H1 (cell line): ENCODE data around the gene EHD2. TPM values are rescaled to one million over a fixed set of nuclear protein-coding genes. Genes with fewer than 3 reads are reported as not detected.

Experiments
- SP4 ChIP-seq: IDR thresholded peaks from 2 replicates; pipeline ENCODE4 v1.6.1; 2012; ENCODE audit warnings: low read length, inconsistent platforms
- ZNF274 ChIP-seq: IDR thresholded peaks from 2 replicates; pipeline ENCODE4 v1.7.0; 2012; ENCODE audit warnings: low read length, borderline replicate concordance; ENCODE audit errors: extremely low read depth
- polyA plus RNA-seq, 7 experiments: library from polyadenylated mRNA; depleted of rRNA in 3 of 7; stranded (reverse) in 5 of 7; unstranded in 2 of 7; fragments of >200 nt in 5 of 7; fragments of 200-250 nt in 2 of 7; gene quantifications; 1 replicate in 5 of 7; 2 replicates in 1 of 7; 4 replicates in 1 of 7; pipeline versions ENCODE4 v1.2.1 to v1.2.3, GENCODE V29; 2011 to 2013; ENCODE audit warnings: missing spikeins in 2 of 7, mixed read lengths in 2 of 7
- total RNA-seq: library from RNA; stranded (reverse); fragmentation: NEBNext Ultra II Directional; extraction: Animal tissue kit (Norgen Biotek cat#: 25700); gene quantifications from 2 replicates; pipeline ENCODE4 v1.2.1, GENCODE V29; 2021

Gene EHD2
- total and polyA plus RNA-seq, 2 of the 8 experiments (the other 6 are each of a cell fraction or from before 2014, with no cell fraction given), result 4.5 to 14.3 TPM

DNA sequence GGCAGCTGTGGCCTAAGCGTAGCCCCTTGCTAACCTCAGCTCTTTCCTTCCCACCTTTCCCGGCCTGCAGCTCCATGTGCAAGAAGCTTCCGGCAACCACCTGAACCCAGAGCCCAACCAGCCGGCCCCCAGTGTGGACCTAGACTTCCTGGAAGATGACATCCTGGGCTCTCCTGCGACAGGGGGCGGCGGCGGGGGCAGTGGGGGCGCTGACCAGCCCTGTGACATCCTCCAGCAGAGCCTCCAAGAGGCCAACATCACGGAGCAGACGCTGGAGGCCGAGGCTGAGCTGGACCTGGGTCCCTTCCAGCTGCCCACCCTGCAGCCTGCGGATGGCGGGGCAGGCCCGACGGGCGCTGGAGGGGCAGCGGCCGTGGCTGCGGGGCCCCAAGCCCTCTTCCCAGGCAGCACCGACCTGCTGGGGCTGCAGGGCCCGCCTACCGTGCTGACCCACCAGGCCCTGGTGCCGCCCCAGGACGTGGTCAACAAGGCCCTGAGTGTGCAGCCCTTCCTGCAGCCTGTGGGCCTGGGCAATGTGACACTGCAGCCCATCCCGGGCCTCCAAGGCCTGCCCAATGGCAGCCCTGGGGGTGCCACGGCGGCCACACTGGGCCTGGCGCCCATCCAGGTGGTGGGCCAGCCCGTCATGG lies 33.8 kb upstream of the EHD2 start (continued):
- TF ChIP-seq SP4 (no peak), ZNF274 (no peak)
